Measurements from ENCODE around the gene APLF. TPM values are rescaled to one million over a fixed set of nuclear protein-coding genes. Genes with fewer than 3 reads are reported as not detected.

The APLF gene
- total and polyA plus RNA-seq, 2 donors (not counting 3 experiments of a cell fraction or from before 2014, with no cell fraction given): 0.75 to 2.3 TPM

DNA sequence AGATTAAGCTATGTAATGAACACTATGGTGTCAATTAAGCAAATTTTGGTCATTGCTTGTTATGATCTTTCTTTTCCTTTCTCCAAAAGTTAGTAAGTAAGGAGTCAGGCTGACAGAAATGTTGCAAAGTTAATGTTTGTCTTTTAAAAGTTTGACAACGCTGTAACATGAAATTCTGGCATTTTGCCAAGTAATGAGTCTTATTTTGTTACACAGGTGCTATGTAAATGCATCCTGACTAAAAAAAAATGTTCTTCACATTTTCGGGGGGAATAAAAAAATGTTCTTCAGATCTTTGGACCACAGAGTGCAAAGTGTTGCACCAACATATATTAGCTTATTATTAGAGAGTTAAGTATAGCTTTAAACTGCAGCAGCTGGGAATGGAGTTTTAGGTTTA, 121.2 kb downstream of the APLF start:
- POLR2A ChIA-PET: no interaction called here

More for the DNA sequence above, 121.2 kb downstream of the APLF start:
- TF ChIP-seq FOS (IDR thresholded peaks at IDR 0.05; ENCODE audit: borderline replicate concordance, insufficient read depth, low read length) (no peak), GATA2 (IDR thresholded peaks at IDR 0.05; ENCODE audit: insufficient read depth, insufficient read length, low read depth, low read length) (no peak), EZH2 (IDR thresholded peaks at IDR 0.05; ENCODE audit: borderline replicate concordance, low read depth, low read length, severe bottlenecking) (no peak), MYC (IDR thresholded peaks at IDR 0.05; ENCODE audit: low read depth, low read length) (no peak), JUN (IDR thresholded peaks at IDR 0.05; ENCODE audit: borderline replicate concordance, insufficient read depth, insufficient read length, low read depth) (no peak), POLR2AphosphoS5 (IDR thresholded peaks at IDR 0.05; ENCODE audit: insufficient read depth, low read depth, low read length) (no peak), POLR2A (IDR thresholded peaks at IDR 0.05; ENCODE audit: low read depth, low read length) (no peak)
- TF ChIP-seq, protein P1, sequence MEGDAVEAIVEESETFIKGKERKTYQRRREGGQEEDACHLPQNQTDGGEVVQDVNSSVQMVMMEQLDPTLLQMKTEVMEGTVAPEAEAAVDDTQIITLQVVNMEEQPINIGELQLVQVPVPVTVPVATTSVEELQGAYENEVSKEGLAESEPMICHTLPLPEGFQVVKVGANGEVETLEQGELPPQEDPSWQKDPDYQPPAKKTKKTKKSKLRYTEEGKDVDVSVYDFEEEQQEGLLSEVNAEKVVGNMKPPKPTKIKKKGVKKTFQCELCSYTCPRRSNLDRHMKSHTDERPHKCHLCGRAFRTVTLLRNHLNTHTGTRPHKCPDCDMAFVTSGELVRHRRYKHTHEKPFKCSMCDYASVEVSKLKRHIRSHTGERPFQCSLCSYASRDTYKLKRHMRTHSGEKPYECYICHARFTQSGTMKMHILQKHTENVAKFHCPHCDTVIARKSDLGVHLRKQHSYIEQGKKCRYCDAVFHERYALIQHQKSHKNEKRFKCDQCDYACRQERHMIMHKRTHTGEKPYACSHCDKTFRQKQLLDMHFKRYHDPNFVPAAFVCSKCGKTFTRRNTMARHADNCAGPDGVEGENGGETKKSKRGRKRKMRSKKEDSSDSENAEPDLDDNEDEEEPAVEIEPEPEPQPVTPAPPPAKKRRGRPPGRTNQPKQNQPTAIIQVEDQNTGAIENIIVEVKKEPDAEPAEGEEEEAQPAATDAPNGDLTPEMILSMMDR (IDR thresholded peaks at IDR 0.05; ENCODE audit: extremely low read depth in 1 of 2, insufficient read depth in 1 of 2, low read depth in 1 of 2, low read length in 2 of 2): no peak
- TF ChIP-seq, protein P2, sequence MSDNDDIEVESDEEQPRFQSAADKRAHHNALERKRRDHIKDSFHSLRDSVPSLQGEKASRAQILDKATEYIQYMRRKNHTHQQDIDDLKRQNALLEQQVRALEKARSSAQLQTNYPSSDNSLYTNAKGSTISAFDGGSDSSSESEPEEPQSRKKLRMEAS (IDR thresholded peaks at IDR 0.05; ENCODE audit: insufficient read depth, insufficient read length): no peak
- Histone ChIP-seq H3K36me3 (ENCODE audit: control insufficient read depth in 2 of 2, extremely low read depth in 1 of 2, insufficient read depth in 2 of 2, low read length in 2 of 2) (no peaks in the 10 kb centered on the region), H3K4me3 (replicated peaks in 1 of 3; ENCODE audit: insufficient read depth in 1 of 3, low read depth in 1 of 3, low read length in 3 of 3) (no peak overlapping the region), H4K20me1 (replicated peaks; ENCODE audit: control insufficient read depth, extremely low read depth, insufficient read depth, low read length) (no peaks in the 10 kb centered on the region), H3K4me1 (ENCODE audit: control insufficient read depth, extremely low read depth, insufficient read depth, low read length) (no peaks in the 10 kb centered on the region), H3K9me1 (replicated peaks; ENCODE audit: control insufficient read depth, extremely low read depth, insufficient read depth, low read length) (no peaks in the 10 kb centered on the region), H3K27ac (ENCODE audit: insufficient read depth, low read depth, low read length) (no peak overlapping the region), H3K79me2 (ENCODE audit: control insufficient read depth, insufficient read depth, low read length) (no peaks in the 10 kb centered on the region), H3K9ac (replicated peaks; ENCODE audit: extremely low read depth, insufficient read depth, low read length) (no peak overlapping the region), H2AFZ (ENCODE audit: low read depth, low read length) (no peak overlapping the region), H3K27me3 (ENCODE audit: control insufficient read depth in 2 of 2, insufficient read depth in 2 of 2, low read length in 2 of 2) (peaks cover 0 to 4% of the 10 kb centered on the region in 2 experiments), H3K4me2 (ENCODE audit: insufficient read depth, low read length) (no peak overlapping the region), H3K9me3 (replicated peaks; ENCODE audit: control insufficient read depth, insufficient read depth, low read length) (no peaks in the 10 kb centered on the region)
- intact Hi-C loops (cut with micrococcal nuclease): no loop called here
- DNase-seq (ENCODE audit: low read depth, low spot score) (no peak), FAIRE-seq (no peak)
- CTCF ChIA-PET: interaction anchor here (0.9 to 2.1 kb wide), 4 partner anchors 12 to 337 kb away, joined by 3 to 8 read pairs (median 4); no protein-coding TSS in a partner anchor
- BruUV-seq (replicated peaks): no TSS peak
- dilution Hi-C loops (cut with MboI; ENCODE audit: extremely low pct_ligation_motif_present, low sequenced_read_pairs): no loop called here
